NCI-H2107 treated with DMSO at 0.1 percent for 48 hours (cell line): Measurements from ENCODE around the gene PF4V1.
"Not testable (repeated sequence)": the region's sequence is repeated elsewhere in the genome, so short reads cannot be mapped to it uniquely, and the experiment has no call there.

Experiments used
- DNase-seq: peaks from one replicate; lab custom pipeline; 2025; ENCODE audit not compliant: unreplicated experiment; lab: John Stamatoyannopoulos, UW

The PF4V1 gene

DNA sequence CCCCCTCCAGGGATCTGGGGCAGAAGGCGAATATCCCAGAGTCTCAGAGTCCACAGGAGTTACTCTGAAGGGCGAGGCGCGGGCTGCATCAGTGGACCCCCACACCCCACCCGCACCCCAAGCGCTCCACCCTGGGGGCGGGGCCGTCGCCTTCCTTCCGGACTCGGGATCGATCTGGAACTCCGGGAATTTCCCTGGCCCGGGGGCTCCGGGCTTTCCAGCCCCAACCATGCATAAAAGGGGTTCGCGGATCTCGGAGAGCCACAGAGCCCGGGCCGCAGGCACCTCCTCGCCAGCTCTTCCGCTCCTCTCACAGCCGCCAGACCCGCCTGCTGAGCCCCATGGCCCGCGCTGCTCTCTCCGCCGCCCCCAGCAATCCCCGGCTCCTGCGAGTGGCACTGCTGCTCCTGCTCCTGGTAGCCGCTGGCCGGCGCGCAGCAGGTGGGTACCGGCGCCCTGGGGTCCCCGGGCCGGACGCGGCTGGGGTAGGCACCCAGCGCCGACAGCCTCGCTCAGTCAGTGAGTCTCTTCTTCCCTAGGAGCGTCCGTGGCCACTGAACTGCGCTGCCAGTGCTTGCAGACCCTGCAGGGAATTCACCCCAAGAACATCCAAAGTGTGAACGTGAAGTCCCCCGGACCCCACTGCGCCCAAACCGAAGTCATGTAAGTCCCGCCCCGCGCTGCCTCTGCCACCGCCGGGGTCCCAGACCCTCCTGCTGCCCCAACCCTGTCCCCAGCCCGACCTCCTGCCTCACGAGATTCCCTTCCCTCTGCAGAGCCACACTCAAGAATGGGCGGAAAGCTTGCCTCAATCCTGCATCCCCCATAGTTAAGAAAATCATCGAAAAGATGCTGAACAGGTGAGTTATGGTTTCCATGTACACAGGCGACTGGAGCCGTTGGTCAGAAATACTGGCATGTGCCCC lies 16.3 kb downstream of the PF4V1 start, which contains the start of gene CXCL1:
Gene CXCL1, plus strand, starts transcription at position 264 of the 926 bp plus-strand sequence. Its CDS starts 78 bp downstream, at position 342.
- DNase-seq, result no peak

DNA sequence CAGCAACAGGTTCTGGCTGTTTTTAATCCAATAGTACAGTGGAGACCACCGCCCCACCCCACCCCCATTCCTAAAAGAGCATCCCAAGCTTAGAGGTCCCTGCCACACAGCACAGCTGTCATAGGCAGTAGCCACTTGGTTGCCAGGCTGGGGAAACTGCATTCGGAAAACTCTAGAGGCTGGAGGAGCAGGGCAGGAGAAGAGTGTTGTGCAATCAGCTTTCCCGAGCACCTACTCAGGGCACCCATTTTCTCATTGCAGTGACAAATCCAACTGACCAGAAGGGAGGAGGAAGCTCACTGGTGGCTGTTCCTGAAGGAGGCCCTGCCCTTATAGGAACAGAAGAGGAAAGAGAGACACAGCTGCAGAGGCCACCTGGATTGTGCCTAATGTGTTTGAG lies 17.2 kb downstream of the PF4V1 start:
- DNase-seq, result no peak

DNA sequence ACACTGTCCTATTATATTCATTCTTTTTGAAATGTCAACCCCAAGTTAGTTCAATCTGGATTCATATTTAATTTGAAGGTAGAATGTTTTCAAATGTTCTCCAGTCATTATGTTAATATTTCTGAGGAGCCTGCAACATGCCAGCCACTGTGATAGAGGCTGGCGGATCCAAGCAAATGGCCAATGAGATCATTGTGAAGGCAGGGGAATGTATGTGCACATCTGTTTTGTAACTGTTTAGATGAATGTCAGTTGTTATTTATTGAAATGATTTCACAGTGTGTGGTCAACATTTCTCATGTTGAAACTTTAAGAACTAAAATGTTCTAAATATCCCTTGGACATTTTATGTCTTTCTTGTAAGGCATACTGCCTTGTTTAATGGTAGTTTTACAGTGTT lies 17.7 kb downstream of the PF4V1 start:
- DNase-seq, result no peak

DNA sequence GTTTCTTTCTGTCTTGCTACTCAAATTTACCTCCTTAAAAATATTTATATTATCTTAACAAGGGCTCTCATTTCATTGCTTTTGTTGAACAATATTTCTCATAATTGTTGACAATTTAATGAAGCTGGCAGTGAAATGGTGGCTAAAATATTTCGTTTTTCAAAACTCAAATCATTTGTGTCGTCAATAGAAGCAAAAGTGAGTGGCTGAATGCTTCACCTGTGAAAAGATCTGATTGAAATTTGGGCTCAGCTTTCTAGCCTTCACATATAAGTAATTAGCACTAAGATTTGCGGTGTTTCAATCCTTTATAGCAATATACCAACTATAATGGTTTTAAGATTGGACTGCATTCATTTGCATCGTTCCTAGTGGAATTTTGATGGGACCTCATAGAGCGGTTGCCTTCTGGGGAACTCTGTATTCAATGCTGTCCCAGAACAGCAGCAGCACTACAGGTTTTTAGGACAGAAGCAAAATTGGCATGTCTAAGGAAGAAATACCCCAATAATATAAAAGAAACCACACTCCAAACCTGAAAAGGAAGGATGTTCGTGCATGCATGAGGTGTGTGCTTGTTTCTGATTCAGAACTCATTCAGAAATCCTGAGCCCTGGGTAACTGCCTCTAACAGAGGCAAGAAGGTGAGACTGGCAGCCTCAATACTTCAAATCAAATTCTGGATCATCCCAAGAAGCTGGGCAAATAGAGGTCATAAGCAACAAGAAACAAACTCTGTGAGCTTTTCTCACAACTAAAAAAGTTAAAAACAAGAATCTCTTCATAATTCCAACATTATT lies 18.6 kb downstream of the PF4V1 start:
- no peak for DNase-seq

DNA sequence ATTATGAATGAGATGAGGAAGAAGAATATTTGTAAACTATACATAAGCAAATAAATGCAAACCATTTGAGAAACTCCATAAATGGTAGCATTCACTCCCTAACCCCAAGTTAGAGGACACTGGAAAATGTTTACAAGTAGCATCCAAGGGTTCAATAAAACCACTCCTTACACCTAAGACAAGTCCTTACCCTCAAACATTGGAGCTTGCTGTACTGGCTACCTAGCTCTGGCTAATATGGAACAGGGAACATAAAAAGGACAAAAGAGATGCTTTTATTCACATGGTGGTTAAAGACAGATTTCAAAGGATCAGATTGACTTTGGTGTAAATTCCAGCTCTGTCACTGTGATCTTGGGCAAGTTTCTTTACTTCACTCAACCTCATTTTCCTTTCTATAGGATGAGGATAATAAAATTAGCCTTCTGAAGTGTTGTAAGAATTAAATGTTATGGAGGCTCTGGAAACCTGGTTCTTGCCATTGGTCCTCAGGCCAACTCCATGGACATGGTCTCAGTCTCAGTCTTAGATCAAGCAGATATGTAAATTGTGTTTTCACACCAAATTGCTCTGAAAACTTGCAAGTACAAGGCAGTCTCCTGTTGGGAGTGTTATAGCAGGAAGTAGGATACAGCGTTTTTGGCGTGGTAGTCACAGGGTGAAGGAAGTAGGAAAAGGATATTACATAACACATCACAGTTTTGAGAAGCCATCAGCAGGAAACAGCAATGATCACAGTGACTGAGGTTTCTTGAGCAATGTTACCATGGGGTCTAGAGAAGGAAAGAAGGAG lies 19.4 kb downstream of the PF4V1 start:
- DNase-seq, result no peak

DNA sequence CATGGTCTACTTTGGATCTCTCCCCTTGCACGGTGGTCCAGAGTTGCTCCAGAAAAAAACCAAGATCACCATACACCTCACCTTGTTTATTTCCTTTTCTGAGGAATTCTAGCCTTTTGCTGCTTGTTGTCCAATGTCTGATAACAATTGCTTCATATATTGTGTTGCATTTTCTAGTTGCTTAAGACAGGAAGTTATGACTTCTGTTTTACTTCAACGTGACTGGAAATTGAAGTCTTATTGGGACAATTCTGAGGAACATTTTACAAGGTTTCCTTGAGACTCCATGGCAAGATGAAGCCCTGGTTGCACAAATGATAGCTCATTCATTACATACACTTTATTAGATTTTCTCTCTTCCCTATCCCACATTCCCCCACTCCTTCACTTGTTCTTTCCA lies 21.3 kb downstream of the PF4V1 start:
- DNase-seq, result no peak

DNA sequence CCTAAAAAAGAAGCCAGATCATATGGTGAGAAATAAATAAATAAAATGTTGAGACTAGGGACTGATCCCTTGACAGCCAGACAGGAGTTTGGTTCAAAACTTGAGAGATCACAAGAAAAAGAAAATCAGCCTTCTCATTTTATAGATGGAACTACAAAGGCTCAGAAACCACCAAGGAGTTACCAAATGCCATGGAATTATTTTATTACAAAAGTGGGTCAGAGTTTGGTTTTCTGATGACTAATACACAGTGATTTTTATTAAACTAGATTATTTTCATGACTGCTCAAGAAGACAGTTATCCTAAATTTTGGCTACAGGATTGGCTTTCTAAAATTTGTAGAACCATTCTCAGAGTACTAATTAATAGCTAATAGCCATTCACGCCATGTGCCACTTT lies 22.3 kb downstream of the PF4V1 start:
- DNase-seq, result no peak

DNA sequence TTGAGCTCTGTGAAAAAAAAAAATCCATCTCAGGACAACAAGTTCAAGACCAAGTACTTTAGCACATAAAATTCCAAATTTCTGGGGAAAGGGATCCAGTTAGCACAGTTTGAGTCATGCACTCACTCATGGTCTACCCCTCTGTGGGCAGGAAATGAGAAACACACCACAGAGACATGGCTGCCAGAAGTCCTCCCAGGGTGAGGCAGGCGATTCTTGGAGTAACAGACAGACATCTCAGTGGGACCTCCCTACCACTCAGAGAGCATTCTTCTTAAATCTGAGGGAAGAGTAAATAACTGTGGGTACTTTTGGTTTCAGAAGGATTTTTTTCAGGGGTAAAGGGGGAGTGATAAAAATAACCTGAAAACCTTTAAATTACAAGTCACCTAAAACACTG lies 30.2 kb downstream of the PF4V1 start:
- DNase-seq, result no peak

DNA sequence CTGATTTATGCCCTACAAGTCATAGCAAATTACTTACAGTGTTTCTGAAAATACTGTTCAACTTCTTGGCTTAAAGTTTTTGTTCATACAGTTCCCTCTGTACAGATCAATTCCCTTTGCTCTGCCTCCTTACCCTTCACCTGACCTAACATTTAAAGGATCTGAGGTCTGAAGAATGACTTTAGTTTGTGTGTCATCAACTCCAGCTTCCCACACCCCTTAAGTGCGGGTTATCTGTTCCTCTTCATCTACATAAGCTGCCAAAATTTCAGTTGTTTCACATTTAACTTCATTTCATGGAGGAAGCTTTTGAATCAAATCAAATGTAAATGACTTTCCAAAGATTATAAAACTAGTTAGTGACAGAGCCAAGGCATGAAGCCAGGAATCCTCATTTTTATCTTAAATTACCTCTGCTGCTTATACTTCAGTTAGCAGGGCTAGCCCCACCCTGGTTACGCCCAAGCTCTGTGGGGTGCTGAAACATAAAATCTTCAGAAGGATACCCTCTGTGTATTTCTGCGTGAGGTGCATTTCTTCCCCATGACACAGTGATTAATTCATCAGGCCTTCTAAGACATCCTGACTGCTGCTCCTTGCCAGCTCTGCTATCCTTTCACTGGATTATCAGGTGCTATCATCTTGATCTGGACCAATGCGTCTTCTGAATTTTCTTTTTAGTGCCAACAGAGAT lies 32.6 kb downstream of the PF4V1 start:
- DNase-seq, result no peak

DNA sequence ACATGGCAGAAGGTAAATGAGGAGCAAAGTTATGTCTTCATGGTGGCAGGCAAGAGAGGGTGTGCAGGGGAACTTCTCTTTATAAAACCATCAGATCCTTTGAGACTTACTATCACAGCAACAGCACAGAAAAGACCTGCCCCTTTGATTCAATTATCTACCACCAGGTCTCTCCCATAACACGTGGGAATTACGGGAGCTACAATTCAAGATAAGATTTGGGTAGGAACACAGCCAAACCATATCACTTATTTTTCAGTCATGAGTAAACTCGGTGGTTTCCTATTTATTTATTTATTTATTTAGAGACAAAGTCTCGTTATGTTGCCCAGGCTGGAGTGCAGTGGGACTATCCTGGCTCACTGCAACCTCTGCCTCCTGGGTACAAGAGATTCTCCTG lies 38.2 kb downstream of the PF4V1 start:
- DNase-seq, result no peak

DNA sequence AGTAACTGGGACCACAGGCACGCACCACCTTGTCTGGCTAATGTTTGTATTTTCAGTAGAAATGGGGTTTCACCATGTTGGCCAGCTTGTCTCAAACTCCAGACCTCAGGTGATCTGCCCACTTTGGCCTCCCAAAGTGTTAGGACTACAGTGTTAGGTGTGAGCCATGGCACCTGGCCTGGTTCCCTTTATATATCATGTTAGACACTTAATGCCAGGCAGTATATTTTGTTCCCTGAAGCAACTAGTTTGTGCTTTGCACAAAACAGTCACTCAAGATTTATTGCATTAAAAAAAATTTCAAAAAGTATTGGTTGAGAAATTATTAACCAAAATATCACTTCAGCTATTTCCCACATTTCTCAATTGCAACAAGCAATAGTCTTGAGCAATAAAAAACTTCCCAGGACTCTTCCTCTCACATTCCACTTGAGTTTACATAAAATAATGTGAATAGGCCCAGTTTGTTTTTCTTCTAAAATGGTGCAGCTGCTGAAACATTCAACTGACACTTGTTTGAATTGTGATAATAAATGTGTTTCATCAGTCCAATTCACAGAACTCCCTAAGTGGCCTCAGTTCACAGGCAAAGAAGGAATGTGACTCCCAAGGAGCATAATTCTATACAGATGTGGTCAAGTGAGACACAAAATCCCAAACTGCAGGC lies 38.8 kb downstream of the PF4V1 start:
- no peak for DNase-seq

DNA sequence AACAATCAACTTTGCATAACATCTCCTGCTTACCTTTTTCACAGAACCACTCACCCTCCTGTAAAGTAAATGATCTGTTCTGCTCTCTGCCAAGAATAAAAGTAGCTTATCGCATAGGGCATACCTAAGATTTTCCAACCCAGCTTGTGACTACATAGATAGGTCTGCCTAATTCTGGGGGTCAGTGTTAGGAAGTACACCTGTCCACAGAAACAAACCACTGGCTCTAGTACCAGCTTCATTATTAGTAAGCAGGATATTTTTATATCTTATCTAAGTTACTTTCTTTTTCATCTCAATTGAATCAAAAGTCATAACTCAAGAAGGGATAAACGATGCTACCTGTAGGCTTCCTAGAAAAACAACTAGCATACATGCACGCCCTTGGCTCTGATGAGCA lies 39.9 kb downstream of the PF4V1 start:
- no peak for DNase-seq

DNA sequence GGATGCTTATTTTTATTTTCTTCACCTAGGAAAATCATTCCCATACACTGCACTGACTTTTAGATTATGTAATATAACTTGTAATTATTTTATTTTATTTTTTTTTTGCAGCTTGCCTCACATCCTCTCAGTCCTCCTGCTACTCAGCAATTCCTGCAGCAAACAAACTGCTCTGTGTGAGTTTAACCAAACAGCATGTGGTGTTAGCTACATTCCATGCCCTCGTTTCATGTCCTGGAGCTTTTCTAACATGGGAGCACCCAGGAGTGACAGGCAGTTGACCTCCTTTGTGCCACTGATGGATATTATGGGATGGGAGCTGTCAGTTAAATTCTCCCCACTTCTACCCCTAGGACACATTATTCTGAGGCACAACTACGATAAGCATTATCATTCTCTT lies 40.9 kb downstream of the PF4V1 start:
- no peak for DNase-seq

DNA sequence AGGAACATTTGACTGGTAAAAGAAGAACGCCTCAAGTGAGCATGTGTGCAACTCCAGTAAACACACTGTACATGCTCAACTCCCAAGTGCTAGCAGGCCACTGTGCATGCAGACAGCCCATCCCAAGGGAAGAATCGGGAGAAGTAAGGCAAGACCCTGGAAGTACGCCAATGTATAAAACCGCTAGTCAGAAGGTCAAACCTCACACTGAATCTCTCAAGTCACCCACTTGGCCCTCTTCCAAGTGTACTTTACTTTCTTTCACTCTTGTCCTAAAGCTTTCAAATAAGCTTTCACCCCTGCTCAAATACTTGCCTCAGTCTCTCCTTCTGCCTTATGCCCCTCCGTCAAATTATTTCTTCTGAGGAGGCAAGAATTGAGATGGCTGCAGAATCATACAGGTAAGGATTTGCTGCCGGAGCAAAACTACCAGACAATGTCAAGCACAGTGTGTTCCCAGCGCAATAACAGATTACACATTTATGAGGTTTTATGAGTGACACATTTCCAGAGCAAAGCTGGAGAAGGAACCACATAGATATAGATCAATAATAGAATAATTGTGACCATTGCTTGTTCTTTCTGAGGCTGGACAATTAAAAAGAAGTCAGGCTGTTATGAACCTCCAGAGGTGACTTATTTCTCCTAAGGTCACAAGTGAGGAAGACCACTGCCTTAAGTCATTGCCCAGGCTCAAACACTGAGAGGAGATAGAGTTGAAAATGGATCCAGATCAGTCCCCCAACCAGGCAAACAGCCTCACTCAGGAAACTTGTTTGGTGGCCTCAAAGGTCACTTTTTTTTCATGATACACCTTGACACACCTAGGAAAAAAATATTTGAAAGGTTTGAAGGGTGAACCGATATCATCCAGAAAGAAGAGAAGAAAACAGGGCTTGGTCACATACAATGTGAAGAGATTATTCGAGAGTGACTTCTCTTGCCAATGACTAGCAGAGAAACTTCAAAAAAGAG lies 42.4 kb downstream of the PF4V1 start:
- DNase-seq, result no peak

DNA sequence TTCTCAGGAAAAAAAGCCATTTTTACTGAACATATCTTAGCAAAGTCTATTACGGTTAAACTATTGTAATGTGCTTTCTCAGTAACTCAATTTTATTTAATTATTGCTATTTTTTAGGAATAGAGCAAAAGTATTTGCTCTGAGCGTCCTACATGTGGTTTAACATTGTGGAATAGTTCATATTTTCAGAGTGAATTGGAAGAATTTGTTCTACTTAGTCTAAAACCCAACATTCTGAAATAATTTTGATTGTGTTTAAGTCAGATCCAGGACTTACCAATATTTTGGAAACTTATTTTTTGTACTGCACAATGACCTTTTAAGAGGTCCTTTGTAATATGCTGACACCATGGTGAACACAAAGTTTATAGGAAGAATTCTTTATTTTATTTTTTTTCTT lies 43.3 kb downstream of the PF4V1 start:
- no peak for DNase-seq

DNA sequence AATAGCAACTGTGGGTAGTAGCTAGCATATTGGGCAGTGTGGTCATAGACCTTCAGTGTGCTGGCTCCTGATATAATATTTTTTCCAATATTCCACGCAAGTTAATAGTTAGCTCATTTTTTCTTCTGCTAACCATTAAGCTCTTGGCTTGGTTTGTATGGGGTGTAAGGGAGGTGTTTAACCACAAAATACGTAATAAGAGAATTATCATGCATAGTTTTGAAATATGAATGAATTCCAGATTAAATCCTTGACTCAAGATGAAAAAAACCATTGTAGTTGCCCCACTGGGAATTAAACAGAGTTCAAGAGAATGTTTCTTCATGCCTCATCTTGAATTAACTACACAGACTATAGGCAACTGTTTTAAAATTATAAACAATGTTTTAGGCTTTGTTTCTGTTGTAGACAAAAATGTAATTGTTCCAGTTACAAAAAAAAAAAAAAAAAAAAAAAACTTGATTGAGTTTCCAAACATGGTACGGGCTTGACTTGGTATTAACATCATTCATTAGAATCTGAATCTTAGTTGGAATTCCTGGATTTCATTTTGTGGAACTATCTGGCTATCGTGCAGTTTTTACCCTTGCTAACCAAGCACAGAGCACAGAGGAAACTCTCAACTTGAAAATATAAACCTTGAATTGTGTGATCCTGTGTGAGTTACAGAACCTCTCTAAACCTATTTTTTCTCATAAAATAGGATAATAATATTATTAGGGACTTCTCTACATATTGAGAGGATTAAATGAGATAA lies 44.5 kb downstream of the PF4V1 start:
- DNase-seq, result no peak

DNA sequence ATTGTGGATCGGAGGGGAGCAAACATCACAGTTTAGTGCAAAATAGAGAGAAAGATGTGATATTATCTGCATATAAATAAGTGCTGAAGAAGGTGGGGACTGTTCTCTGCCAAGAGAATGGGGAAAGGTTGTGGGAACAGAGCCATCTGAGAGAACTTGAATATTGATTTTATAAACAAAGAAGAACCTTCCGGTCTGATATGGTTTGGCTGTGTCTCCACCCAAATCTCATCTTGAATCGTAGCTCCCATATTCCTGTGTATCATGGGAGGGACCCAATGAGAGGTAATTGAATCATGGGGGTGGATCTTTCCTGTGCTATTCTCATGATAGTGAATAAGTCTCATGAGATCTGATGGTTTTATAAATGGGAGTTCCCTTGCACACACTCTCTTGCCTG lies 46.2 kb downstream of the PF4V1 start:
- not testable (repeated sequence) for DNase-seq

DNA sequence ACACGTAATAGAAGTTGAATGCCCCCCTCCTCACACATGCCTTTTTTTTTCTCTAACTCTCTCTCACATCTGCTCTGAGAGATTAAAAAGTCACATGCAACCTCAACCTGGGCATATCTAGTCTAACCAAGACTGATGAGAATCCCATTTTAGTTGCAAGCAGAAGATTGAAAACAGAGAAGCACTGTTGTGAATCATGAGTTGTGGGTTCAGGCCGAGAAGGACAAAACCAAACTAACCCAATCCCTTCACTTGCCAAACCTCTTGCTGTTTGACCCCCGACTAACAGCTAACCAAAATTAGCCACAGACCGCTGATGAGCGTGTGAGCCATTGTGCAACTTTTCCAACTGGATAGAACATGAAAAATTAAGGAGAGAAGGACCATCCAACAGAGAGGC lies 47.9 kb downstream of the PF4V1 start:
- DNase-seq, result no peak
